GM12873 (cell line): ENCODE results near the gene BAZ2A.

Experiments
- TF ChIP-seq, protein P1 (sequence below): IDR thresholded peaks from 2 replicates; pipeline ENCODE4 v1.5.1; 2012; ENCODE audit warnings: low read depth, mild to moderate bottlenecking, moderate library complexity, low read length, control low read depth; ENCODE audit not compliant: insufficient read depth; ENCODE audit errors: missing control alignments

The BAZ2A gene

DNA sequence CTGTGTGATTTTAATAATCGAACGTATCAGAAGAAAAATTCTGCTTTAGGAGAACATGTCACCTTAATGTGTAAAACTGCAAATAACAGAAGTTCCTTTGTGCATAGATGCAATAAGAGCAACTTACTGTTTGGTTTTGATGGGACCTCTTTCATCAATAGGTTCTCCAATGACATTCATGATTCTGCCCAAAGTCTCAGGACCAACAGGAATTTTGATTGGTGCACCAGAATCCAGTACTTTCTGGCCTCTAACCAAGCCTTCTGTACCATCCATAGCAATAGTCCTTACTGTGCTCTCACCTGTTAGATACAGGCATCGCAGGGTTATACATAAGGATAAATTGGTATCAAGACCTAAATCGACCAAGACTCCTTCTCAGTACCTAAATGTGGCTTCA lies 14.5 kb upstream of the BAZ2A start:
- TF ChIP-seq, protein P1, sequence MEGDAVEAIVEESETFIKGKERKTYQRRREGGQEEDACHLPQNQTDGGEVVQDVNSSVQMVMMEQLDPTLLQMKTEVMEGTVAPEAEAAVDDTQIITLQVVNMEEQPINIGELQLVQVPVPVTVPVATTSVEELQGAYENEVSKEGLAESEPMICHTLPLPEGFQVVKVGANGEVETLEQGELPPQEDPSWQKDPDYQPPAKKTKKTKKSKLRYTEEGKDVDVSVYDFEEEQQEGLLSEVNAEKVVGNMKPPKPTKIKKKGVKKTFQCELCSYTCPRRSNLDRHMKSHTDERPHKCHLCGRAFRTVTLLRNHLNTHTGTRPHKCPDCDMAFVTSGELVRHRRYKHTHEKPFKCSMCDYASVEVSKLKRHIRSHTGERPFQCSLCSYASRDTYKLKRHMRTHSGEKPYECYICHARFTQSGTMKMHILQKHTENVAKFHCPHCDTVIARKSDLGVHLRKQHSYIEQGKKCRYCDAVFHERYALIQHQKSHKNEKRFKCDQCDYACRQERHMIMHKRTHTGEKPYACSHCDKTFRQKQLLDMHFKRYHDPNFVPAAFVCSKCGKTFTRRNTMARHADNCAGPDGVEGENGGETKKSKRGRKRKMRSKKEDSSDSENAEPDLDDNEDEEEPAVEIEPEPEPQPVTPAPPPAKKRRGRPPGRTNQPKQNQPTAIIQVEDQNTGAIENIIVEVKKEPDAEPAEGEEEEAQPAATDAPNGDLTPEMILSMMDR, result no peak

DNA sequence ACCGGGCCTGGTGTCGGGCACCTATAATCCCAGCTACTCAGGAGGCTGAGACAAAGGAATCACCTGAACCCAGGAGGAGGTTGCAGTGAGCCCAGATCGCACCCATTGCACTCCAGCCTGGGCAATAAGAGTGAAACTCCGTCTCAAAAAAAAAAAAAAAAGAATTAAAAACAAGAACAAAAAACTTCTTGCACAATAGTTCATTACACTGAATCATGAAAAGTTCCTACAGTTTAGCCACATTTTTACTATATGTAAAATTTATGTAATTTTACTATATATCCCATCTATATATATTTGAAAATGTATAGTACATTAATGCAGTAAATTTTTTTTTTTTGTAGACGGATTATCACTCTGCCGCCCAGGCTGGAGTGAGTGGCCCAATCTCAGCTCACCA lies 11.1 kb upstream of the BAZ2A start:
- TF ChIP-seq, protein P1, result no peak

DNA sequence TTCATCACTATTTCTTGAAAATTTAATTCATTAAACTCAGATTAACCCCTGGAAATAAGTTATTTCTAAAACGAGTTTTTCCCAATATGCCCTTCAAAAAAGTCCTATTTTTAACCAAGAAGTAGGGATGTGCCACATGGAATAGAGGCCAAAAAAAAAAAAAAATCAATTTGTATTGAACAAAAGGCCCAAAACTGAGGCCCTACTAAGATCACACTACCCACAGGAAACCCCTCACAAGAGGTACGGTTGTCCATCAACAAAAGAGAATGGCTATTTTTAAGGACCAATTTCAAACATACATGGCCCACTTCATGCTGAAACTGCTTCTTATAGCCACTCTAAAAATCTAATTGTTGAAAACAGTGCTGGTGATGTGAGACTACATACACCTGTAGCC lies 7.5 kb upstream of the BAZ2A start:
- TF ChIP-seq, protein P1, result no peak

DNA sequence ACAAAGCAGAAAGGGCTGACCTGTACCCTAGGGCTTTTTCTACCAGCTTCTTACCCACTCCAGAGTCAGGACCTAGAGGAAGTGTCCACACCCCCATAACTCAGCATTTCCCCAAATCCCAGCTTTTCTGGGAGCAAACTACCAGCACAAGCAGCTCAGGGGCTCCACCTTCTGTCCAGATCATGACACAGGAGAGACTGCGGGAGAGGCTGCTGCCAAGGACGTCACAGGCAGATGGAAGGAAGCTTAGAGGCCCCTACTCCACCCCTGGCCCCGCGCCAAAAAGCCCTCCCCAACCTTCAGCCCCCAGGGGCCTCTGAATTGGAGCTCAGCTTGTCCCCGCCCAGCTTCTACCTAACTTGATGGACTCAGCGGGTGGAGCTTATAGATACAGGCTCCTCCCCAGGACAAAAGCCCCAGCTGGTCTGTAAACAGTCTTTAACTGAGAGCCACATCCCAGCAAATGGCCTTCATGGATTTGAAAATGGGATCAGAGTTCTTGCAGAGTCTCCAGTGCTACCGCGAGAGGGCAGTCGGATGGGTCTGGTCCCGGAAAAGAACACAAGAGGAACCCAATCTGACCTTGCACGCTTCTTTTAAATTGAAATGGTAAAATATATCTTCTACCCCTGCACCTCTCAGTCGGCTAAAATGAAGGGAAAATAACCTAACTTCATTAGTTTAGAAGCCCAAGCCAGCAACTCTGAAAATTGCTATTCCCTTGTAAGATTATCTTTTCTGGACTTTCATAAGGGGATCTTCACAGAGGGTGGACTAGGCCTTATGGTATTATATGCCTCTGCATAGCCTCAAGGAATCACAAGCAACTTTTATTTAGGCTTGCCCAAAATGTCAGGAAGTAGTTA lies 6.8 kb upstream of the BAZ2A start:
- TF ChIP-seq, protein P1, result peak; percentile 84

DNA sequence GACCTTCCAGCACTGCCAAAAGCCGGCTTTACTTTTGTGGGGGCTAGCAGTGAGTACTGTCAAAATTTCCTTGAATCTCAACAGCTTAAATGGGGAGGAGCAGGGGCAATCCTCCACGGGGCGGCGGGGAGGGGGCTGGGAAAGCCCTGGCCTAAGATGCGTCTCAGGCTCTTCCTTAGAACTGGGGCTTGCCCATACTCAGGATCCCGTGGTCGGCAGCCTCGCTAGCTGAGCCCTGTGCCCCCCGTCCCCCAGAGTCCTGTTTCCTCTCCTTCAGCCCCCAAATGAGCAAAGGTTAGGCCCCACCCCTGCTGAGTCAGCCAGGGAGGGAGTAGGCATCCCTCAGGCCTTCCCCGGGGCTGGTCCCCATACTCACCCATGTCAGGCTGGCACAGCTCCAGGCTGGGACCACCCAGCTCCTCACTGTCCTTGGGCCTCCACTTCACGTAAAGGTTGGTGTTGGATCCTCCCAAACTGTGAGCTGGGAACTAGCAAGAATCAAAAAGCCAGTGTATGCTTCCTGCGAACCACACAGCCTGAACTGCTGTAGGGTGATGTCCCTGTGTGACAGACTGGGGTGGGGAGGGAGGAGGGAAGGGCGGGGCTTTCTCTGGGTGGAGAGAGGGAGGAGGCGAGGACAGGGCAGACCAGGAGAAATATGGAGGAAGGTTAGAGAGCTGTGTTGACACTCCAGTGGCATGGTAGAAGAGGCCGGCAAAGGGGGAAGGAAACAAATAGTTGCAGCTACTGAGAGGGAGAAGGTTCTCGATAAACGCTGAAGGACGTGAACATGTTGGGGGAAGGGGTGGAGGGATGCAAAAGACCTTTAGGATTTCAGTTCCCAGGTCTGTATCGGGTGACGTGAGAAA lies 5.9 kb upstream of the BAZ2A start:
- TF ChIP-seq, protein P1, result no peak

DNA sequence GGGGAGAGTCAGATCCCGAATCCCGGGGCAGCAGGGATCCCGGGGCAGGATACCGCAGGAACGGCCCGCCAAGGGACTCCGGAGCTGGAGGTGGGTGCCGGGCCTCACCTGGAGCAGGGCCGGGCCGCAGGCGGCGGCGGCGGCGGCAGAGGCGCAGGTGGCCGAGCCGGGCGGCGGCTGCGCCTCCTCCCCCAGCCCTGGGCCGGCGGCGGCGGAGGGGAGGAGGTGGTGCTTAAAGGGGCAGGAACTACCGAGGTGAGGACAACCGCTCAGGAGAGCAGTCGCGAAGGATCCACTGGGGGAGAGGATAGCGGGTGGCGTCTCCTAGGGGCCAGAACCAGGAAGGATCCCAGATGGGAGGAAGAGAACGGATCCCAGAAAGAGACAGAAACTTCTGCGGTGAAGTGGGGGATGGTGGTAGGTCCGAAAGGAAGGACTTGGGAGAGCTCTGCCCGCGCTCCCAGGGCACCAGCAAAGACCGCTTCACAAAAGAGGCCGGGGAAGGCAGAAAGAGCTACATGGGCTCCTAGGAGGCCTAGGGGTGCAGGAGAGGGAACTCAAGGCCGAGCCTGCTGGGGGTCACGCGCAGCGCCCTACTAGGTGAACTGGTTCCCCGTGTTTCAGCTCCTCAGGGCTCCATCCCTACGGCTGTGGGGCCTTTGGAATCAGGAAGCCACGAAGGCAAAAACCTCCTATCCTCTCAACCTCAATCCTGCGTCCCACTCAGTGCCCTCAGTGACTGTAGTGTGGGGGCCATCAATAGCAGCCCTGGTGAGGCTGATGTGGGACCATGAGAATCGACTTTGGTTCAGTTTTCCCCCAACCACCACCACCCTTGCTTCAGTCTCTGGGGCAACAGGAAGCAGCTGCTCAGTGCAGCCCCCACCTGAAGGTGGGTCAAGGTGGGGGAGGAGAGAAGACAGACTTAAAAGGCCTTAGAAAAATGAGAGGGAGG lies 5.0 kb upstream of the BAZ2A start:
- TF ChIP-seq, protein P1, result peak; percentile 32
